HFF-Myc (cell line): ENCODE measurements around the gene MYO19.

ENCODE experiments used
- DNase-seq: peaks from one replicate; pipeline ENCODE4 v3.0.0-alpha.2; 2011; ENCODE audit warnings: low read depth; ENCODE audit errors: extremely low read depth
- H3K4me3 ChIP-seq: replicated peaks from 2 replicates; pipeline ENCODE4 v1.5.1; 2011; ENCODE audit warnings: low read depth, mild to moderate bottlenecking, control low read depth, low read length
- CTCF ChIP-seq: IDR thresholded peaks from 2 replicates; pipeline ENCODE4 v1.5.1; 2012; ENCODE audit warnings: mild to moderate bottlenecking, low read depth, low read length, control low read depth; ENCODE audit errors: missing control alignments

The MYO19 gene

GRCh38 chr17:36501963-36502362, 32.7 kb downstream of the MYO19 start:
- no peak overlapping the region for H3K4me3 ChIP-seq
- TF ChIP-seq CTCF: no peak
- DNase-seq: no peak

GRCh38 chr17:36501351-36501750, 33.3 kb downstream of the MYO19 start:
- no peak for TF ChIP-seq CTCF
- no peak for DNase-seq
- no peak overlapping the region for H3K4me3 ChIP-seq

GRCh38 chr17:36500745-36501225, 33.9 kb downstream of the MYO19 start:
- H3K4me3 ChIP-seq: no peak overlapping the region
- no peak for DNase-seq
- TF ChIP-seq CTCF: no peak

- TF ChIP-seq CTCF: no peak
- no peak for DNase-seq
- no peak overlapping the region for H3K4me3 ChIP-seq
Observed at GRCh38 chr17:36498560-36499300, 35.9 kb downstream of the MYO19 start.

DNA sequence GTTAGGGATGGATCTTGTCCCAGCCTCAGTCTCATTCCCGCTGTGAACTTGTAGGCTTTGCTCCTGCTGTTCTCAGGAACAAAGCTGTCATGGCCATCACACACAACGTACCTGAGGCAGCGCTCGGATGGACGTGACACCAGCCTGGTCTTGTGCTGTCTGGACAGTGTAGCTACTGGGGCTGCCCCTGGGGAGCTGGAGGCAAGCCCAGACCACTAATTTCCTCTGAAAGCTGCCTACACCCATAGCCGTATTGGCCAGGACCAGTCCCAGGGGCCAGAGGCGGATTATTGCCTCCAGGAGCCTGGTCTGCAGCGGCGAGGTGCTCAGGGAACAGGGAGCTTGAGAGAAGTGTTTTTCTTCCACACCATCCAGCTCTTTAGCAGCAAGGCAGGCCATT, 36.5 kb downstream of the MYO19 start:
- TF ChIP-seq CTCF: no peak
- H3K4me3 ChIP-seq: no peak overlapping the region
- no peak for DNase-seq

GRCh38 chr17:36496018-36496789, 38.5 kb downstream of the MYO19 start:
- no peak for TF ChIP-seq CTCF
- DNase-seq: no peak
- H3K4me3 ChIP-seq: no peak overlapping the region
